ENCODE measurements around the gene CCDC40. TPM values are rescaled to one million over a fixed set of nuclear protein-coding genes. Genes with fewer than 3 reads are reported as not detected.

Gene CCDC40
- total RNA-seq, 4 donors from 2014 or later: 3.5 to 8.8 (median 5.3) TPM

DNA sequence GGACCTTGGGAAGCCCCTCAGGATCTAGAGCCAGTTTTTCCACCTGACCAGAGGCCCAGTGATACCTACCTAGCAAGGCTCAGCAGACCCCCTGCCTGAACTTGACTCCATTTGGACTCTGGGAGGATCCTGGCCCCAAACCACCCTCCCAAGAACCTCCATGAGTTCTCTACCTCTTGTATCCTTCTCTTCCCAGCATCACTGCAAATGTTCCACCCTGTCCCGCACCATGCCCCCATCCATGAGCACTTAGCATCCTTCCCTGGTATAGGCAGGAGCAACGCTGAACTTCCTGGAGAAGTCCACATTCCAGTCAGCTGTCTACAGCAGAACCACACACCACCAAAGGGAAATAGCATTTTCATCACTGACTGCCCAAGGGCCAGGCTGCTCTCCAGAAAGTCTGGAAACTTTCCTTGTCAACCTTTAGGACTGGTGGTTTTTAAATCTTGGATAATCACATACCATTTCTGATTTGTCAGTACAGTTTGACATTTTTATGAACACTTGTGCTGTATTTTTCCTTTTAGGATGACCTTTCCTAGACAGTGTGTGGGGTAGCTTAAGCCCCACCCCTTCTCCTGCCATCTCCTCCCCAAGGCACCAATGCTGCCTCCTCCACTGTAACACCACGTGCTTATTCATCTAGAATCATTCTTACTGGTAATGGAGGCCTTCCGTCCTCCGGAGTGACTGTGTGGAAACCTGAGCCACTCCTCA is 96.6 kb downstream of the CCDC40 start:
- TF ChIP-seq, protein P1, sequence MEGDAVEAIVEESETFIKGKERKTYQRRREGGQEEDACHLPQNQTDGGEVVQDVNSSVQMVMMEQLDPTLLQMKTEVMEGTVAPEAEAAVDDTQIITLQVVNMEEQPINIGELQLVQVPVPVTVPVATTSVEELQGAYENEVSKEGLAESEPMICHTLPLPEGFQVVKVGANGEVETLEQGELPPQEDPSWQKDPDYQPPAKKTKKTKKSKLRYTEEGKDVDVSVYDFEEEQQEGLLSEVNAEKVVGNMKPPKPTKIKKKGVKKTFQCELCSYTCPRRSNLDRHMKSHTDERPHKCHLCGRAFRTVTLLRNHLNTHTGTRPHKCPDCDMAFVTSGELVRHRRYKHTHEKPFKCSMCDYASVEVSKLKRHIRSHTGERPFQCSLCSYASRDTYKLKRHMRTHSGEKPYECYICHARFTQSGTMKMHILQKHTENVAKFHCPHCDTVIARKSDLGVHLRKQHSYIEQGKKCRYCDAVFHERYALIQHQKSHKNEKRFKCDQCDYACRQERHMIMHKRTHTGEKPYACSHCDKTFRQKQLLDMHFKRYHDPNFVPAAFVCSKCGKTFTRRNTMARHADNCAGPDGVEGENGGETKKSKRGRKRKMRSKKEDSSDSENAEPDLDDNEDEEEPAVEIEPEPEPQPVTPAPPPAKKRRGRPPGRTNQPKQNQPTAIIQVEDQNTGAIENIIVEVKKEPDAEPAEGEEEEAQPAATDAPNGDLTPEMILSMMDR (IDR thresholded peaks at IDR 0.05): no peak
- ATAC-seq (ENCODE audit: low FRiP score) (no peak), DNase-seq (ENCODE audit: low spot score) (no peak)

DNA sequence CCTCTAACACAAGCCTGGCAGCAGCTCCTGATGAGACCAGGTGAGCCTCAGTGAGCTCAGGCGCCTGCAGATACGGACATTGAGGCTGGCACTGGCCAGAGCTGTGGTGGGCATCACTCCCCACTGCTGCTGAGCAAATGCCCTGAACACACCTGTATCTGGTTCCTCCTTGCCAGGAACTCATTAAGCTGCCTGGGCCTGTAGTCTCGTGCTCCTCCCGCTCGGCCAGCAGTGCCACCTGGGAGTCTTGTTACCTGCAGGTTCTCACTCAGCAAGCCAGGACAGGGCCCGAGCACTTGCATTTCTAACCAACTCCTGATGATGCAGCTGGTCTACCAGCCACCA is 97.2 kb downstream of the CCDC40 start:
- TF ChIP-seq, protein P1 (IDR thresholded peaks at IDR 0.05): no peak
- ATAC-seq (ENCODE audit: low FRiP score) (no peak), DNase-seq (ENCODE audit: low spot score) (no peak)

DNA sequence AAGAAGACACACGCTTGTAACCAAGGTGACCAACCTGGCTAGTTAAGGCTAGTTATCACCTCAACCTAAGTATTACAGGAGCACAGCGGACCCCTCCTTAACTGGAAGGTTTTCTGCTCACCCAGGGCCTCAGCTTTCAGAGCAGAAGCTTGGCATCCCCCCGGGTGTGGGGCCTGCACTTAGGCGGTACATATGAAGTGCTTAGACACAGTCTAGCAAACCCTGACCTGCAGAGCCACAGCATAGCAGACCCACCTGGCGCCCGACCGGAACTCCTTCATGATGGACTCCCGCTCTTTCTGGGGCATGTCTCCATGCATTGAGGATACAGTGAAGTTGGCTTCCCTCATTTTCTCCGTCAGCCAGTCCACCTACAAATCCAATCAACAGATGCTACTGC is 100.7 kb downstream of the CCDC40 start:
- no peak for ATAC-seq (ENCODE audit: low FRiP score)
- DNase-seq (ENCODE audit: low spot score): no peak
- TF ChIP-seq, protein P1 (IDR thresholded peaks at IDR 0.05): no peak

DNA sequence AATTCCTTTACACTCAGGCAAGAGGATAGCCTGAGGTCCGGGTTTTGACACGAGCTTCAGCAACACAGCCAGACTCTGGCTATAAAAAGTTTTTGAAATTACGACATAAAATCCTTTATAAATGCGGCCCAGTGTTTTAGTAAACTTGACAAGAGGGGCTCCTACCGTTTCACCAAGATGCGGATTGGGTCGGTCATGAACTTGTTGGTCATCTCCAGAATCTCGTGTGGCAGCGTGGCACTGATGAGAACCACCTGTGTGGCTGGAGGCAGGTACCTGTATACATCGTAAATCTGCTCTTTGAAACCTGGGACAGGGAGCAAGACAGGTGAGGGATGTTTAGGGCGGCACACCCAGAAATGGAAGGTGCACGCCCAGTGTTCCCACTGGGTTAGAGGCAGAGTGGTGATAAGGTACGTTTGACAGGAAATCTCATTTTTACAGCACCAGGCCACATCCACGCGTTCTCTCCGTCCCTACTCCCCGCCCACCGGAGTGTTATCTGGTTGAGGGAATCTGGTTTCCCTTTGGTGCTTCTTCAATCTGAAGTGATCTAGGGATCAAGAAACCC is 102.5 kb downstream of the CCDC40 start:
- DNase-seq (ENCODE audit: low spot score) (no peak), ATAC-seq (ENCODE audit: low FRiP score) (no peak)
- TF ChIP-seq, protein P1 (IDR thresholded peaks at IDR 0.05): no peak

DNA sequence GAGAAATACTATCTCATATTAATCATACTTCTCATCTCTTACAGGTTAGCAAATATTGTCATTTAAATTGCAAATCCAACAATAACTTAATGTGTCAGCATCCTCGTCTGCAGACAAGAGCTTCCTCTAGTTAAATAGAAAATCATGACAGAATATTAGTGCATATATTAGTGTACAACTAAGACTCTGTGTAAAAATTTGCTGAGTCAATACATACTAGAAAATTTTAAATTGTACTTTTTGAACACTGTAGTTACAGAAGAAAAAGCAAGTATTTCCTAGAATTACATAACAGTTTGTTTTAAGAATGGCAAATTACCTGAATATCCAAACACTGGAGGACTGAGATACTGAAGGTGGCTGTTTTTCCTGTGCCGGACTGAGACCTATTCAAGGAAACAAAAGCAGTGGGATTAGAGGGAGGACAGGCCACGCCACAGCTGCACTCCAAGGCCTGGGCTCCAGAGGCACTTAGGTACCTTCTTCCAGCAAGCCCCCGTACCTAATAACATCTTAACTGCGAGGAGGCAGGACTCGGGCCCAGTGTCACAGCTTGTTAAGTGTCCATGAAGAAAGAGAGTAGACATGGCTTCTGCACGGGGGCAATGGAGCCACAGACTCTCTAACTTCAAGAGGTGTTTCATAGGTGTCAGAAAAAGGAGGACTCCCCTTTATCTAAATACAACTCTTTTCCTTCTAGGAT is 105.2 kb downstream of the CCDC40 start:
- ATAC-seq (ENCODE audit: low FRiP score): no peak
- TF ChIP-seq, protein P1 (IDR thresholded peaks at IDR 0.05): no peak
- no peak for DNase-seq (ENCODE audit: low spot score)

DNA sequence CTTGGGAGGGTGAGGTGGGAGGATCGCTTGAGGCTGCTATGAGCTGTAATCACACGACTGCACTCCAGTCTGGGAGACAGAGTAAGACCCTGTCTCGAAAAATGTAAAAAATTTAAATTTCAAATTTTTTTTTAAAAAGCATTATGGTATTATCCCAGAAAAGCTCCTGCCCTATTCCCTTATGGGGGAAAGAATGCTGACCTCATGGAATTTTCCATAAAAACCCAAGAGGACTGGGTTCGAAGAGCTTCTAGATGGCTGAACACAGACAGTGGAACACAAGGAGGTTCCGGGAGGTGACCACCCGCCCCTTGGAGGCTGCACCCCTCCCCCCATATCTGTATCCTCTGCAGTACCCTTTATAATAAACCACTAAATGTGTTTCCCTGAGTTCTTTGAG is 106.5 kb downstream of the CCDC40 start:
- DNase-seq (ENCODE audit: low spot score) (no peak), ATAC-seq (ENCODE audit: low FRiP score) (no peak)
- TF ChIP-seq, protein P1 (IDR thresholded peaks at IDR 0.05): no peak
